GM10266 (cell line): ENCODE results near the gene ZEB1.

Experiments
- DNase-seq: peaks from one replicate; pipeline ENCODE4 v3.0.0; 2012; ENCODE audit errors: extremely low spot score
- TF ChIP-seq, protein P1 (sequence below): IDR thresholded peaks from 2 replicates; pipeline ENCODE4 v1.5.1; 2012; ENCODE audit warnings: mild to moderate bottlenecking, low read depth; ENCODE audit not compliant: control insufficient read depth, insufficient read depth; ENCODE audit errors: missing control alignments

The ZEB1 gene

DNA sequence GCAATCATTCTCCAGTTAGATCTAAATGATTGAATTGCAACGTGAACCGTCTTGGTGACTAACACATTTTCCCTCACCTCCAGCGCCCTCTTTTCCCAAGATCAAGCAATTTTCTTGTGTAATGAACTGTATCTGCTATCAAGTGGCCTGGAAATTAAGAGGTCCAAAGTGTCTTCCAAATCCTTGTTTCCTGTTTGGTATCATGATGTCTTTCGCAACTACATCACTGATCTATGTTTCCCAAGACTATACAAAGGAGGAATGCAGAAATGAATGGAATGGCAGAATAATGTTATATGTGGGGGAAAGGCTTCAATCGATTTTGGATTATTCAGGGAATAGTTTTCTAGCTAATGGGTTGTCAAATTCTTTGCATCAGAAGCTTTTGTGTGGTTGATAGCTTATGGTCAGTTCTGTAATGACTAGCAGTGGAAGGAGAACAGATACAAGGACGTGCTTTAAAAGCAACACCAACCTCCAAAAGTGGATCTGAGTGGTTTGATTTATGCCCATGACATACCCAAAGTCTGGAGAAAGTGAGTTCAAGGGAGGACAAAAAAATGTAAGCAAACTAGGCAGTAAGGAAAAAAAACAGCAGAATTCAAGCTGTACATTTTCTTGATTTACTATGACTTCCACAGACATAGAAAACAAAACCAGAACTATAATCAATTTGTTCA is 14.6 kb upstream of the ZEB1 start:
- TF ChIP-seq, protein P1, sequence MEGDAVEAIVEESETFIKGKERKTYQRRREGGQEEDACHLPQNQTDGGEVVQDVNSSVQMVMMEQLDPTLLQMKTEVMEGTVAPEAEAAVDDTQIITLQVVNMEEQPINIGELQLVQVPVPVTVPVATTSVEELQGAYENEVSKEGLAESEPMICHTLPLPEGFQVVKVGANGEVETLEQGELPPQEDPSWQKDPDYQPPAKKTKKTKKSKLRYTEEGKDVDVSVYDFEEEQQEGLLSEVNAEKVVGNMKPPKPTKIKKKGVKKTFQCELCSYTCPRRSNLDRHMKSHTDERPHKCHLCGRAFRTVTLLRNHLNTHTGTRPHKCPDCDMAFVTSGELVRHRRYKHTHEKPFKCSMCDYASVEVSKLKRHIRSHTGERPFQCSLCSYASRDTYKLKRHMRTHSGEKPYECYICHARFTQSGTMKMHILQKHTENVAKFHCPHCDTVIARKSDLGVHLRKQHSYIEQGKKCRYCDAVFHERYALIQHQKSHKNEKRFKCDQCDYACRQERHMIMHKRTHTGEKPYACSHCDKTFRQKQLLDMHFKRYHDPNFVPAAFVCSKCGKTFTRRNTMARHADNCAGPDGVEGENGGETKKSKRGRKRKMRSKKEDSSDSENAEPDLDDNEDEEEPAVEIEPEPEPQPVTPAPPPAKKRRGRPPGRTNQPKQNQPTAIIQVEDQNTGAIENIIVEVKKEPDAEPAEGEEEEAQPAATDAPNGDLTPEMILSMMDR: no peak
- no peak for DNase-seq

DNA sequence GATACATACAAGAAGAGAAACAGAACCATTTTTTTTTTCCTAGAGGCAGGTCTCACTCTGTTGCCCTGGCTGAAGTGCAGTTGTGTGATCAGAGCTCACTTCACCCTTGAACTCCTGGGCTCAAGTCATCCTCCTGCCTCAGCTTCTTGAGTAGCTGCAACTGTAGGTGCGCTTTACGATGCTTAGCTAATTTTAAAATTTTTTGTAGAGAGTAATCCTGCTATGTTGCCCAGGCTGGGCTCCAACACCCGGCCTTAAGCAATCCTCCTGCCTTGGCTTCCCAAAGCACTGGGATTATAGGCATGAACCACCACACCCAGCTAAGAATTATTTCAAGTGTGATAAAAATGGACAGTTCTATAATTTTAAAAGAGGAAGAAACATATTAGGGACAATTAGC is 5.6 kb upstream of the ZEB1 start:
- DNase-seq: no peak
- TF ChIP-seq, protein P1: no peak

DNA sequence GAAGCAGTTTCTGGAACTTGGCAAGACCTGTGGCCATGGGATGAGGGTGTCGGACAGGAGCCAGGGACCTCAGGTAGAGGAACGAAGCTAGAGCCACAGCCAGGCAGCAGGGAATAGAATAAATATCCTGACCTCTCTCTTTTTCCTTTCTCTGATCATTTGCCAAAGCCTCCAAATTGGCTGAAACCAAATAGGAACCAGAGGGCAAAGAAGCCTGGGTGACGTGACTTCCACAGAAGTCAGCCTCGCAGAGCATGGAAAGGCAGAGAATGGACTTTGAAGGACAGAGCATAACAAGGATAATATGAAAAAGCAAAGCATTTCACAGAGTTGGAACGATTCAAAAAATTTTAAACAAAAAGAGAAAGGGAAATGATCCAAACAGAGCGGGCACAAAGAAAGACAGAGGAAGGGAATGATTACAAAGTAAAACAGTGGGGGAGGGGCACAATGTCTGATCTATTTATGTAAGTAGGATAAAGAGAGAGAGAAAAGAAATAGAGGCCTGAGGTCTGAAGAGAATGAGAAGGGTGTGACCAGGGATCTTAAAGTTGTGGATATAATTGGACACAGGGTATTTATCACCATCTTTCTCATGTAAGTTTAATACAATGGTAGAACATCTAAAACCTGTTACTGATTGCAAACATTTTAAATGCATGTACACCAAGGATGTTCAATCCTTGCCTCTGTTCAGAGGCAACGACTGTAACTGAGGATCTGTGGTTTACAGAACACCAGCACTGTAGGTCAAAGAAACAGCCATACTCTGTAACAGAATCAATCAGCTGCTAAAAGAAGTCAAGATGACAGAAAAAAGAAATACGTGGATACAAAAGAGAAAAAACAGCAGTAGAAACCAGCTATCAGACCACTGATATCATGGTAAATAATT is 4.5 kb upstream of the ZEB1 start:
- TF ChIP-seq, protein P1: no peak
- DNase-seq: no peak

DNA sequence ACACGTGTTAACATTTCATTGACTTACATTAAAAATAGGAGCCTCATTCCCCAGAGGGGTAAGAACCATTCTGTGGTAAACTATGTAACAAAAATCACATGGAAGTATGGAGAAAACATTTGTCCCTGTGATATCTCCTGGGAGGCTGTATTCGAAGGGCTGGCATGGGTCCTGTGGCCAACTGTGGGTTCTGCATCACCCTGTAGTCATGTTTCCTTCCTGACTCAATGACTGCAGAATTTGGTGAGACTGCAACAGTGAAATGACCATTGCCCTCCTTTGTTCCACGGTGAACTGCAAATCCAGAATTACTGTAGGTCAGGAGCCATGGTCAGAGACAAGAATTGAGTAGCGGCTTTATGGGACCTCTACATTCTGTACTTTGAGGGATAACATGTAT is 3.6 kb upstream of the ZEB1 start:
- TF ChIP-seq, protein P1: no peak
- DNase-seq: no peak

DNA sequence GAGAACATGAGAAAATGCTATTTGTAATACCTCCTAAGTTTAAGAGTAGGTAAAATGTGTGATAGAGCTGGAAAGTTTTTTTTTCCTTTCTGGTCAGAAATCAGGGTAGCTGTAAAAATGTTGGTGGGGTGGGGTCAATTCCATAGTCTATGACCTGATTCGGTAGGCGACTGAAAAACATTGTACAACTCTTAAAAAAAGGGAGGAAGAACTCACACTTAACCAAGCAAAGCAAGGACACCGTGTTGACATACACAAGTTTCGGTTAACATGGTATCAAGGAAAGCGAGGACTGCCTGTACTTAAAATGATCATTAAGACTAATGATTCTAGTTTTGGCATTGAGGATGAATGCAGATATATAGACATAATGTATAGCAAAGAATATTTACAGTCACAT is 1.8 kb upstream of the ZEB1 start:
- TF ChIP-seq, protein P1: no peak
- no peak for DNase-seq

DNA sequence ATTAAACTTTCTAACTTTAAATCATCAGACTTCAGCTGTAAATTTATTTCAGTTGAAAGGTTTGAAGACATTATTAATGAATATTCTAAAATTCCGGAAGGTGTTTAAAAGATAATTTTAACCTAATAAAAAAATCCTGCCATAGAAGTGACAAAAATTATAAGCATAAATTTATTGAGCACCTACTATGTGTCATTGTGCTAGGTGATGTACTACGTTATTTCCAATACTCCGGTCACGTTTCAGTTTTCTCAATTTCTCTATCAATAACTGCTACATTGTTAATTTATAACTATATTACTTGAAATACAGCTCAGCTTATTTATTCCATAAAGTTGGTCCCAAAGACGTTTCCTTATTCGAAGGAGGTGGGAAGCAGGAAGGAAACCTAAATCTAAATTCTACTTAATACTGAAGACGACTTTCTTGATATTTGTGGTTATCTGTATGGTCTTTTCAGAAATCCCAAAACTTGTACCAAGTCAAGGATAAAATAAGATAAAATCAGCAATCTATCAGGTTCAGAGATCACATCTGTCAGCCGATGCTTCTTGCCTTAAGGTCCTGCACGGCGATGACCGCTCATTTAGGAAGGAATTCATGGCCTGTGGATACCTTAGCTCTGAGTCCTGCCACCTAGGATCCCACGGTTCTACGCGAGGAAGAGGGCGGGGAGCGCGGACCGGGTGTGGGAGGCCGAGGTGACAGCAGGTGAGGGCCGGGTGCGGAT is 1.2 kb upstream of the ZEB1 start:
- TF ChIP-seq, protein P1: no peak
- DNase-seq: no peak

DNA sequence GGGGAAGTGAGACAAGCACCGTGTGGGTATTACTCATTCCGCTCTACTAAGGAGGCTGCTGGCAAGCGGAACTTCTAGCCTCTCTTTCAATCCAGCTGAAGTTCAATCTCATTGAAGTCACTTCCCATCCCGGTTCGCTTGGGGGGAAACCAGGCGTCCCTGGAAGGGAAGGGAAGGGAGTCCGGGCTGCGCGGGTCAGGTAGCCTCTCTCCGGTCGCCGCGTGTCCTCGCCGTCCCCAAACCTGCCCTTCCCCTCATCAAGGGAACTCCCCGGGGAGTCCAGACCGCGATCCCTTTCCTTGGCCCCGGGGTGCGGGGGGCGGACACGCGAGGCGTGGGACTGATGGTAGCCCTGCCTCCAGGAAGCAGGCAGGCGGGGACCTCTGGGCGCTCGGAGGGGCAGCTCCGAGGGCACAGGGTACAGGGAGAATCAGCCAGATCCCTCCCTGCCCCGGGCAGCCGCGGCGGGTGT is 598 bp upstream of the ZEB1 start:
- TF ChIP-seq, protein P1: no peak
- peak; percentile 84 for DNase-seq
